ENCODE measurements around the gene OR10H2.

- TF ChIP-seq POLR2A (IDR thresholded peaks at IDR 0.05; ENCODE audit: low read depth) (no peak), EP300 (IDR thresholded peaks at IDR 0.05) (no peak), CTCF (IDR thresholded peaks at IDR 0.05) (no peak)
These were observed 10.0 kb upstream of the OR10H2 start for GRCh38 chr19:15717809-15718208.

Data from esophagus muscularis mucosa (tissue), 4 donors.